ENCODE results near the gene GRAMD2A. TPM values are rescaled to one million over a fixed set of nuclear protein-coding genes. Genes with fewer than 3 reads are reported as not detected.
A peak's percentile ranks its signal among the peaks of the same experiment; 100 is the strongest.

GRAMD2A gene
- total and polyA plus RNA-seq, 2 experiments from 2014 or later = 4.4 to 4.6 TPM

DNA sequence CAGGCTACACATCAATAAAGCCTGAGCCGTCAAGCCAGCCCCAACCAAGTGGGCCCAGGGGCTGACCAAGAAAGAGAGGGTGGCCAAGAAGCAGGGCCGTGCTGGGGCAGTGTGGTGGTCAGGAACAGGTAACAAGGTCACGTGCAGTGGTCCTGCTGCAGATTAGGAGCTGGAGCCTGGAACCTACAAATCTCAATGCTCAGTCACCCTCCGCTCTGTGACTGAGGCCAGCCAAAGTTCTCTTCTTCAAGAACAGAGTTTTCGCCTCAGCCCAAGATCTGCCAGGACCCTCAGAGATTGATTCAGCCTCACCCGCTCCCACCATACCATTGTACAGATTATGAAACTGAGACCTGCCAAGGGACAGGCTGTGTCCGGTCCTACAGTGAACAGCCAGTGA is 26.9 kb downstream of the GRAMD2A start:
- H3K27ac ChIP-seq = peak overlapping the region; percentile 81
- peaks cover 19% of the 10 kb centered on the region for H3K4me1 ChIP-seq (ENCODE audit: insufficient read depth)
- H3K27me3 ChIP-seq = no peaks in the 10 kb centered on the region
- 91% methylated on average over 7 of the region's 7 CpGs for WGBS (ENCODE audit: low lambda C conversion rate, missing lambda C conversion rate)
- no peak for DNase-seq (ENCODE audit: low spot score)
- TF ChIP-seq EZH2phosphoT487 (IDR thresholded peaks at IDR 0.05; ENCODE audit: low read depth, severe bottlenecking, unreplicated experiment) (no peak), EZH2 (IDR thresholded peaks at IDR 0.05; ENCODE audit: borderline replicate concordance) (no peak)
- no peaks in the 10 kb centered on the region for H3K79me2 ChIP-seq
- no peak overlapping the region for H3K4me3 ChIP-seq
- H3K9me2 ChIP-seq (replicated peaks; ENCODE audit: insufficient read depth) = no peaks in the 10 kb centered on the region
- H4K20me1 ChIP-seq (ENCODE audit: insufficient read depth, poor library complexity, severe bottlenecking) = no peaks in the 10 kb centered on the region
- no peaks in the 10 kb centered on the region for H3K9me3 ChIP-seq (ENCODE audit: low read depth)
- H3K36me3 ChIP-seq (replicated peaks; ENCODE audit: insufficient read depth, low read depth) = no peaks in the 10 kb centered on the region
- no peak overlapping the region for H3K4me2 ChIP-seq
- no peak overlapping the region for H2AFZ ChIP-seq

- Histone ChIP-seq H3K9me2 (replicated peaks; ENCODE audit: insufficient read depth) (no peaks in the 10 kb centered on the region), H3K4me2 (no peak overlapping the region), H3K36me3 (replicated peaks; ENCODE audit: insufficient read depth, low read depth) (no peaks in the 10 kb centered on the region), H3K79me2 (no peaks in the 10 kb centered on the region), H3K27ac (peak overlapping the region; percentile 81), H3K9me3 (ENCODE audit: low read depth) (no peaks in the 10 kb centered on the region), H4K20me1 (ENCODE audit: insufficient read depth, poor library complexity, severe bottlenecking) (no peaks in the 10 kb centered on the region), H3K4me3 (no peak overlapping the region), H3K4me1 (ENCODE audit: insufficient read depth) (peaks cover 19% of the 10 kb centered on the region), H3K27me3 (no peaks in the 10 kb centered on the region), H2AFZ (no peak overlapping the region)
- TF ChIP-seq EZH2phosphoT487 (IDR thresholded peaks at IDR 0.05; ENCODE audit: low read depth, severe bottlenecking, unreplicated experiment) (no peak), EZH2 (IDR thresholded peaks at IDR 0.05; ENCODE audit: borderline replicate concordance) (no peak)
- TF ChIP-seq, protein P1, sequence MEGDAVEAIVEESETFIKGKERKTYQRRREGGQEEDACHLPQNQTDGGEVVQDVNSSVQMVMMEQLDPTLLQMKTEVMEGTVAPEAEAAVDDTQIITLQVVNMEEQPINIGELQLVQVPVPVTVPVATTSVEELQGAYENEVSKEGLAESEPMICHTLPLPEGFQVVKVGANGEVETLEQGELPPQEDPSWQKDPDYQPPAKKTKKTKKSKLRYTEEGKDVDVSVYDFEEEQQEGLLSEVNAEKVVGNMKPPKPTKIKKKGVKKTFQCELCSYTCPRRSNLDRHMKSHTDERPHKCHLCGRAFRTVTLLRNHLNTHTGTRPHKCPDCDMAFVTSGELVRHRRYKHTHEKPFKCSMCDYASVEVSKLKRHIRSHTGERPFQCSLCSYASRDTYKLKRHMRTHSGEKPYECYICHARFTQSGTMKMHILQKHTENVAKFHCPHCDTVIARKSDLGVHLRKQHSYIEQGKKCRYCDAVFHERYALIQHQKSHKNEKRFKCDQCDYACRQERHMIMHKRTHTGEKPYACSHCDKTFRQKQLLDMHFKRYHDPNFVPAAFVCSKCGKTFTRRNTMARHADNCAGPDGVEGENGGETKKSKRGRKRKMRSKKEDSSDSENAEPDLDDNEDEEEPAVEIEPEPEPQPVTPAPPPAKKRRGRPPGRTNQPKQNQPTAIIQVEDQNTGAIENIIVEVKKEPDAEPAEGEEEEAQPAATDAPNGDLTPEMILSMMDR (IDR thresholded peaks at IDR 0.05; ENCODE audit: poor library complexity) = no peak
- WGBS (ENCODE audit: low lambda C conversion rate, missing lambda C conversion rate) = 84% methylated on average over 16 of the region's 16 CpGs
- peak; percentile 59 for DNase-seq (ENCODE audit: low spot score)
Measured at GRCh38 chr15:72169921-72170611, 27.5 kb downstream of the GRAMD2A start.

DNA sequence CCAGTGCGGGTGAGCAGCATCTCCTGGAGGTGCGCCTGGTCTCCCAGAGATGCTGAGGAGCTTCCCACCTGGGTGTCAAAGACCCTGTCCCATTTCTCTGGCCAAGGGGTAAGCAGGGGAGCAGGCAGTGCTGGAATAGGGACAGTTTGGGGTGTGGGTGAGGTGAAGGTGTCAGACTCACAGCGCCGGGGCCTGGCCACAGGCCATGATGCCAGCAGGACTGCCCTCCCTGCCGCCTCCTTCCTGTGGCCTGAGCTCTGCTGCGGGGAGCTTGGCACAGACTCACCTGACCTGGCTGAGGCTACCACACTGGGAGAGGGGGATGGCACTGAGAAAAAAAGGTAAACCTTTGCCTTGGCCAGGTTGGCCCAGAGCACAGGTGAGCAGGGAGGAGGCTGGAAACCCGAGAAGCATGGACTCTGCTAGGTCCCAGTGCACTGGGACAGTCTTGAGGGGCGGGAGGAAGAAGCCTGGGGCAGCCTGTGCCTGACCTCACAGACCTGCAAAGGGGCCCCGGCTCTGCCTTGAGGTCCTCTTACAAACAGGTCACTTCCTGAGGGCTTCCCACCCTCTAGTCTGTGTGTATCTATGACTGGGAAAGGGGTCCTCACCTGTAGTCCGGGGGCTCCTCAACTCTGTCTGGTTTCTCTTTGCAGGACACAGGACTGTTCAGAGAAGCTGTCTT is 28.2 kb downstream of the GRAMD2A start:
- no peak for TF ChIP-seq EZH2phosphoT487 (IDR thresholded peaks at IDR 0.05; ENCODE audit: low read depth, severe bottlenecking, unreplicated experiment)

GRCh38 chr15:72168808-72169190 is 28.8 kb downstream of the GRAMD2A start:
- no peak overlapping the region for H3K4me3 ChIP-seq
- H2AFZ ChIP-seq = no peak overlapping the region
- no peaks in the 10 kb centered on the region for H3K79me2 ChIP-seq
- H3K9me2 ChIP-seq (replicated peaks; ENCODE audit: insufficient read depth) = no peaks in the 10 kb centered on the region
- no peaks in the 10 kb centered on the region for H3K36me3 ChIP-seq (replicated peaks; ENCODE audit: insufficient read depth, low read depth)
- no peaks in the 10 kb centered on the region for H3K27me3 ChIP-seq
- peak overlapping the region; percentile 81 for H3K27ac ChIP-seq
- peaks cover 19% of the 10 kb centered on the region for H3K4me1 ChIP-seq (ENCODE audit: insufficient read depth)
- TF ChIP-seq EZH2phosphoT487 (IDR thresholded peaks at IDR 0.05; ENCODE audit: low read depth, severe bottlenecking, unreplicated experiment) = no peak
- TF ChIP-seq EZH2 (IDR thresholded peaks at IDR 0.05; ENCODE audit: borderline replicate concordance) = no peak
- TF ChIP-seq, protein P1 (IDR thresholded peaks at IDR 0.05; ENCODE audit: poor library complexity) = no peak
- no peaks in the 10 kb centered on the region for H3K9me3 ChIP-seq (ENCODE audit: low read depth)
- H4K20me1 ChIP-seq (ENCODE audit: insufficient read depth, poor library complexity, severe bottlenecking) = no peaks in the 10 kb centered on the region
- 70% methylated on average over 4 of the region's 4 CpGs for WGBS (ENCODE audit: low lambda C conversion rate, missing lambda C conversion rate)
- no peak for DNase-seq (ENCODE audit: low spot score)
- H3K4me2 ChIP-seq = peak overlapping the region; percentile 50

More for the DNA sequence above, 28.2 kb downstream of the GRAMD2A start:
- Histone ChIP-seq H3K4me3 (no peak overlapping the region), H3K4me1 (ENCODE audit: insufficient read depth) (peaks cover 19% of the 10 kb centered on the region), H3K27me3 (no peaks in the 10 kb centered on the region), H3K27ac (peak overlapping the region; percentile 81), H3K4me2 (peak overlapping the region; percentile 50), H4K20me1 (ENCODE audit: insufficient read depth, poor library complexity, severe bottlenecking) (no peaks in the 10 kb centered on the region), H3K79me2 (no peaks in the 10 kb centered on the region), H3K9me2 (replicated peaks; ENCODE audit: insufficient read depth) (no peaks in the 10 kb centered on the region), H3K9me3 (ENCODE audit: low read depth) (no peaks in the 10 kb centered on the region), H3K36me3 (replicated peaks; ENCODE audit: insufficient read depth, low read depth) (no peaks in the 10 kb centered on the region), H2AFZ (no peak overlapping the region)
- 89% methylated on average over 10 of the region's 10 CpGs for WGBS (ENCODE audit: low lambda C conversion rate, missing lambda C conversion rate)
- DNase-seq (ENCODE audit: low spot score) = no peak
